ENCODE data around the gene ETV6.

The ETV6 gene

DNA sequence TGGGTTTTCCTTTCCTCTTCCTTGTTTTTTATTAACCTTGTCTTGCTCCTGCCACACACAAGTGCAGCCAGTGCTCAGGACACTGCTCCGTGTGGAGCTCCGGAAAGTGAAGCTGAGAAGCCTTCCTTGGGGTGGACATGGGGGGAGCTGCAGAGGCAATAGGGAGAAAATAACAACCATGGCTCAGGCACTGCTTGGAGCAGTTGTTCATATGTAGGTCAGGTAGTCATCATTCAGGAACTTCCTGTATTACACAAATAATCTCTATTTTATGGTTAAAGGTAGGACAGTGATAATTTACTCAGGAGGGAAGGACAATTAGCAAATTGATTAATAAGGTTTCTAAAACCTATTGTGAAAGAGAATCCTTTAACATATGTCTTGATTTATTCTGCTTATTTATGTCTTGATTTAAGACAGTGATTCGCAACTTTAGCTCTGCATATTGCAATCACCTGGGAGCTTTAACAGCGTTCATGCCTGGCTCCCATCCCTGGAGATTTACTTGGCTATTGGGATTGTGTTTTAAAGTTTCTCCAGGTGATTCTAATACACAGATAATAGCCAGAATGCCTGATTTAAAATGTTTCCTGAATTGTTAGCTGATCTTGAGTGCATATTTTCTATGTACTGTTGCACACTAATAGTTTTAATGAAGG is 92.1 kb downstream of the ETV6 start:
- Mint-ChIP-seq H3K9me3 (no peaks in the 10 kb centered on the region), H3K36me3 (peaks cover 1% of the 10 kb centered on the region), H3K4me1 (peaks cover 73% of the 10 kb centered on the region), H3K27ac (no peak overlapping the region), H3K27me3 (no peaks in the 10 kb centered on the region), H3K4me3 (no peak overlapping the region)

DNA sequence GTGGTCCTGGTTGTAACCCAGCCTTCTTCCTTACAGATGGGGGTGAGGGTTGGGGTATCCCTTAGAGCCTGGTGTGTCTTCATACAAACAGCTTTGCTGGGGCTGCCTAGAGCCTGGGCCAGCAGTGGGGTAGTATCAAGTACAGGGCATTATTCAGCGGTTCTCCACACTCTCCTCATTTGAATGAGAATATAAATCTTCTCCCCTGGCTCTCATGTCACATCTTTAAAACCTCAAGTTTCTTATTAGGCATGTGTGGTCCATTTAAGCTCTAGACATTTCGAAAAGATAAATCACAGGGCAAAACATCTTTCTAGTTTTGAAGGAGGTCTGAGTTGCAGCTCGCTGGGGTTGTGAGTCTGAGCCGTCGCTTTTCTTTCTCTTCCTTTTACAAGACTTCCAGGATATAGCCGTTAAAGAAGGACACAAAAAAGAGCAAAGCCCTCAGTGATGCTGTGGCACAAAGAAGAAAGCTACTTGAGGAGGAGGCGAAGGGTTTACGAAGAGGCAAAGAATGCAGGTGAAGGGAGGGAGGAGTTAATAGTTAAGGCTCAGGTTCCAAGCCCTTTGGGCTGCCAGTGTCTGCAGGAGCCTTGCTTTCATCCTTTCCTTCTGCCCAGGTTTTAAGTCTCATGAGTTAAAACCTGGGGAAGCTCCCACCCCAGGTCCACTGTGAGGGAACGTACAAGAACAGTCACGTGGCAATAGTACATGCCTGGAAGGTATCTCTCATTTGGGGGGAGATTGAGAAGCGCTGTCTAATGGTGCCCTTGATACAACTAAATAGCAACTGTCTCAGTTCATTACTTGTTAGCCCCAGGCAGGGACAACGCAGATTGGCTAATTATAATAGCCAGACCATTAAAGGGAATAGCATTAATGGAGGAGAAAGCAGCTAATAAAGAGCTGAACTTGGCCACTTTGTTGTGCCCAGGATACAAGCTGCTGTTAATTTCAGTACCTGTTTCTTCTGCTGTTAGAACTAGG is 94.2 kb downstream of the ETV6 start:
- Mint-ChIP-seq H3K27me3 (no peaks in the 10 kb centered on the region), H3K27ac (no peak overlapping the region), H3K36me3 (peaks cover 7% of the 10 kb centered on the region), H3K9me3 (no peaks in the 10 kb centered on the region), H3K4me3 (no peak overlapping the region), H3K4me1 (peaks cover 63% of the 10 kb centered on the region)

DNA sequence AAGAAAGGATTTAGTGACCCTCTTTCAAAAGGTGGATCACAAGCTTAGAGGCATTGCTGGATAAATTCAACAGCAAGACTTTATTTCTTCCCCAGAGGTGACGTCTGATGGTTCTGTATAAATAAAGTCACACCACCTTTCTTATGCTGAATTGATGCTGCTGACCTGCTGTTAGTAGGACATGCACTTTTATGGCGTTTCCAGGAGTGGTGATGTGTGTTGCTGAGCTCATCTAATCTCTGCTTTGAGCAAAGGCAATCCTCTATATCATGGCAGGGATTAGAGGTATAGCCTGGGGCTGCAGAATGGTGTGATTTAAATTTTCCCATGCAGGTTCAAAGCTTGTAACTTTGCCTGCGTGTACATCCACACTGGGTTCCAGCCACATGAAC is 94.9 kb downstream of the ETV6 start:
- no peaks in the 10 kb centered on the region for H3K9me3 Mint-ChIP-seq
- H3K27me3 Mint-ChIP-seq, result no peaks in the 10 kb centered on the region
- no peak overlapping the region for H3K4me3 Mint-ChIP-seq
- no peak overlapping the region for H3K27ac Mint-ChIP-seq
- peaks cover 61% of the 10 kb centered on the region for H3K4me1 Mint-ChIP-seq
- peaks cover 7% of the 10 kb centered on the region for H3K36me3 Mint-ChIP-seq

DNA sequence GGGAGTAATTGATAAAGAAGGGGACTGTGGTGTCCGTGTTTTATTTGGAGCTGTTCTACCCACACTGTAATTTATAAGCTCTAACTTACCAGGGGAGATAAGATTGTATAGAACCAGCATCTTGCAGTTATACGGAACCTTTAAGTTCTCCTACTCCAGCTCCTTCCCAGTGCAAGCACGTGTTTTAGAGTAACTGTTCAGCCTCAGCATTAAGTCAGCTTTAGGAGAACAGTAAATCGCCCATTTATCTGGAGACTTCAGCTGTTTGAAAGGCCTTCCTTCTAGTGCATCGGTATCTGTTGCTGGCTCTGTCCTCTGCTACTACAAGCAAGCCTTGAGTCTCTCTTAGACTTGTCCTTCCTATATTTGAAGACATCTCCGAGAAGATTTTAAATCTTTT is 95.6 kb downstream of the ETV6 start:
- H3K4me3 Mint-ChIP-seq, result no peak overlapping the region
- H3K4me1 Mint-ChIP-seq, result peaks cover 67% of the 10 kb centered on the region
- H3K27me3 Mint-ChIP-seq, result no peaks in the 10 kb centered on the region
- no peak overlapping the region for H3K27ac Mint-ChIP-seq
- H3K36me3 Mint-ChIP-seq, result peaks cover 10% of the 10 kb centered on the region
- H3K9me3 Mint-ChIP-seq, result no peaks in the 10 kb centered on the region

DNA sequence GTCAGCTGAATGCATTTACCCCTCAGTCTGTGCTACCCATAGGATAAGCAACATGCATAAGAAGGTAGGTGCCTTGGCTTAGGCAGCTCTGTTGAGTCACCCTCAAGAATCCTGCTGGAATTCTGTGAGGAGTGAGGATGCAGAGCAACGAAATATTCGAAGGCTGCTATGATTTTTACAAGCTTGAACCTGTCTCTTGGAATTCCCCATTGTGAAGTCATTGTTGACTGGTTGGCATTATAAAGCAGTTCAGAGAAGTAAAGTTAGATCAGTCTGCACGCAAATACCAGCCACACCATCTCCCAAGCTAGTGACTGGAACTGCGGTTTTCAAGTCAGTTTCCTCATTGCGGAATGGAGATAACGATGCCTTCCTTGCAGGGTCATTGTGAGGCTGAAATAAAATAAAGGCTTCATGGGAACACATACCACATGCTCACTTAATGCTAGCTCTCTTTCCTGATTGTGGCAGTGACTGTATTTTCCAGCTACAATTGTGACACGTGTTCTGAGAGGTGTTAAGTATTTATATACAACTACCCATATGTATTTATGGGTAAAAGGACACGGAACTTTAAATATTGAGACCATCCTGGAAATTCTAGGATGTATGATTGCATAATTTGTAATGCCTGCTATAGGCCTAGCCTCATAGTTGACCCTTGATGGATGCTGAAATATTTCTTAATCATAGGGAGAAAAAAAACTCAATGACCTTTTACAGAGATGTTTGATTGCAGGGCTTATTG is 96.7 kb downstream of the ETV6 start:
- Mint-ChIP-seq H3K36me3 (peaks cover 10% of the 10 kb centered on the region), H3K27ac (no peak overlapping the region), H3K9me3 (no peaks in the 10 kb centered on the region), H3K4me1 (peaks cover 62% of the 10 kb centered on the region), H3K4me3 (no peak overlapping the region), H3K27me3 (no peaks in the 10 kb centered on the region)

DNA sequence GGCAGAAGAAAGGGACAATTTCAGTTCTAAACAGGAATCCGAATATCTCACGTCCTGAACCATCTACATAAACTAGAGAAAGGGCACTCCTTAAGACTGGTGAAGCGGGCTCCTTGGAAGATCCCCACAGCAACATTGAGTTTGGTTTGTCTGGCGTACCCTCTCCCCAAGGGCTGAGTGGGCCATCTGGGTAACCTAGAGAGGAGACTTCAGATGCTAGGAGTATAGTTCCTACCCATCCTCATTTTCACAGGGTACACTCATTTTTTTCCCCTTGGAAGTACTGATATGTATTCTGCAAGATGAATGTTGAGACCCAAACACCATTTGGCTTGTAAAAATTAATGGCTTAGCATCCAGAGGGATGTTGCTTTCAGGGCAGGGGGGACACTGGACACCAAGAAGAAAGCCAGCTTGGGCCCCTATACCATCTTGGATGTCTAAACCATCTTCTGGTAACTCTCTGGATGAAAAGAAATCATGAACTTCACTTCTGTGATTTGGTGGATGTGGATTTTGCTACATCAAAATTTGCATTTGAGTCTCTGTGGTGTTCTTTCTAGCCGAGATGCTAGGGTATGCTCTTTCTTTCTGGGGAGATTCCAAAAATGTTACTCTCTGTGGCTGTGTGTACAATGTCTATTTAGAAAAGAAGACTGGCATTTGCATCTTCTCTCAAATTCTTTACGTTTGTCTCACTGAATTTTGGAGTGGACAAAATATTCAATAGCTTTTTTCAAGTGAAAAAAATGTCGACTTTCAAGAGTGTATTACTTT is 97.7 kb downstream of the ETV6 start:
- H3K27ac Mint-ChIP-seq, result no peak overlapping the region
- H3K27me3 Mint-ChIP-seq, result no peaks in the 10 kb centered on the region
- no peak overlapping the region for H3K4me3 Mint-ChIP-seq
- peaks cover 14% of the 10 kb centered on the region for H3K36me3 Mint-ChIP-seq
- no peaks in the 10 kb centered on the region for H3K9me3 Mint-ChIP-seq
- H3K4me1 Mint-ChIP-seq, result peaks cover 55% of the 10 kb centered on the region

DNA sequence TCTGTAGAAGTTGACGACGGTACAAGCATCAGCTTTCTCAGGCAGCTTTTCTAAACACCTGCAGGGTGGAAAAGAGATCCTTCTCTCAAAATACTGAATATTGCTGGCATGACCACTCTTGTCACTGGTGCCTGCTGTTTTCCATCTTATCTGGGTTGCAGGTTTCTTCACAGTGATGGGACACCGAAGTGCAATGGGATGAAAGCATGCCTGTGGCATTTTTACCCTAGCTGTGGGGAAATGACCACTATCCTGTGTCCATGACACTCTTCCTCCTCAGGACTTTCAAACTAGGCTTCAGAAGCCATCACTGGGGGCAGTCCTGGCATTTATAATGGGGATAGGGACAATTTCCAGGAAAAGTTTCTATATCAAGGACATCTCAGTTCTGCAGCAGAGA is 98.5 kb downstream of the ETV6 start:
- H3K36me3 Mint-ChIP-seq, result peaks cover 17% of the 10 kb centered on the region
- H3K27ac Mint-ChIP-seq, result no peak overlapping the region
- H3K27me3 Mint-ChIP-seq, result no peaks in the 10 kb centered on the region
- no peak overlapping the region for H3K4me3 Mint-ChIP-seq
- H3K9me3 Mint-ChIP-seq, result no peaks in the 10 kb centered on the region
- peaks cover 55% of the 10 kb centered on the region for H3K4me1 Mint-ChIP-seq

DNA sequence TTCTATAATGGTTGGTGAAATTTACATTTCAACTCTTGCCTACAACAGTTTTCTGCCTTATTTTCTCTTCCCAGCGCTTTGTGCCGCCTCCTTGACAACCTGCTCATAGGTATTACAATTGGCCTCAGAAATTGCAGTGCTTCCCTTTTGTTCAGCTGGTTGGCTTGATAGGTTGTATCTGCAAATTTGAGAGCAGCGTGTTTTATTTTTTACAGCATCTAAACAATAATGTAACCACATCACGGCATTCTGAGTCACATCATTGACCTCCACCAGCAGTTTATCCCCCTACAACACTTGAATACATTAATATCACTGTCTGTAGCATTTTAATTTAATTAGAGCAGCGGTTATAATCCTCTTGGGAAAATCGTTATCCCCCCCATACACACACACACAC is 99.4 kb downstream of the ETV6 start:
- Mint-ChIP-seq H3K4me3 (no peak overlapping the region), H3K4me1 (peaks cover 46% of the 10 kb centered on the region), H3K9me3 (no peaks in the 10 kb centered on the region), H3K27me3 (no peaks in the 10 kb centered on the region), H3K27ac (no peak overlapping the region), H3K36me3 (peaks cover 23% of the 10 kb centered on the region)

DNA sequence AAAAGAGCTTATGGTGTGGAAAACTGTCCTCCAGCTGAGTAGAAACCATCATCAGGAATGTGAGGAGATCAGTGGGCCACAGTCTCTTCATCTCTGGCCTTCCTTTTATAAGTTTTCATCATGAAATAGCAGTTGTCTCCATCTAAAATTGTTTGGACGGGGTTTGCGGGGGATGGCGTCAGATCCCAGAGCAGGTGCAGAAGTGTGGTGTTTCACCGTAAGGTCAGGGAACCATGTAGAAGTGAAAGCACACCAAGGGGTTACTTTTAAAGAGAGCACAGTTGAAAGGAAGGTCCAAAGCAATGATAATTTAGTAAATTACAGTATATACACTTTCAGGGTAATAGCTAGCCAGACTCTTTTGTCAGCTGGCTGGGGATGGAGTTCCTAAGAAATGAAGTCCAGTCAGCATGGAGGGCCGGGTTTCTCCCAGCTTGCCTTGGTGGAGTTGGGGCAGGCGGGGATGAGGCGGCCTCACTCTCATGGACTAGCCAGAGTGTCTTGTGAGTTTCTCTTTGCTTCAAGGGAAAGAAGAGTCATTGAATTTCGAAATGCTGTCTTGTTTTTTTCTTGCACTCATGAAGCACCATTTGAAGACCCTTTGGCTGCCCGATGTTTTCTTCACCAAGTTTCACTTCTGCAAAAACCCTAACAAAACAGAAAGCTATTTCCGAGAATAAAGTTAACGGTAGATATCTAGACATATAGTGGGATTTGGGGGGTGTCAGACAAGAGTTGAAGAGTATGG is 100.6 kb downstream of the ETV6 start:
- peaks cover 36% of the 10 kb centered on the region for H3K4me1 Mint-ChIP-seq
- H3K27ac Mint-ChIP-seq, result no peak overlapping the region
- H3K36me3 Mint-ChIP-seq, result peaks cover 25% of the 10 kb centered on the region
- H3K27me3 Mint-ChIP-seq, result no peaks in the 10 kb centered on the region
- no peaks in the 10 kb centered on the region for H3K9me3 Mint-ChIP-seq
- H3K4me3 Mint-ChIP-seq, result no peak overlapping the region

DNA sequence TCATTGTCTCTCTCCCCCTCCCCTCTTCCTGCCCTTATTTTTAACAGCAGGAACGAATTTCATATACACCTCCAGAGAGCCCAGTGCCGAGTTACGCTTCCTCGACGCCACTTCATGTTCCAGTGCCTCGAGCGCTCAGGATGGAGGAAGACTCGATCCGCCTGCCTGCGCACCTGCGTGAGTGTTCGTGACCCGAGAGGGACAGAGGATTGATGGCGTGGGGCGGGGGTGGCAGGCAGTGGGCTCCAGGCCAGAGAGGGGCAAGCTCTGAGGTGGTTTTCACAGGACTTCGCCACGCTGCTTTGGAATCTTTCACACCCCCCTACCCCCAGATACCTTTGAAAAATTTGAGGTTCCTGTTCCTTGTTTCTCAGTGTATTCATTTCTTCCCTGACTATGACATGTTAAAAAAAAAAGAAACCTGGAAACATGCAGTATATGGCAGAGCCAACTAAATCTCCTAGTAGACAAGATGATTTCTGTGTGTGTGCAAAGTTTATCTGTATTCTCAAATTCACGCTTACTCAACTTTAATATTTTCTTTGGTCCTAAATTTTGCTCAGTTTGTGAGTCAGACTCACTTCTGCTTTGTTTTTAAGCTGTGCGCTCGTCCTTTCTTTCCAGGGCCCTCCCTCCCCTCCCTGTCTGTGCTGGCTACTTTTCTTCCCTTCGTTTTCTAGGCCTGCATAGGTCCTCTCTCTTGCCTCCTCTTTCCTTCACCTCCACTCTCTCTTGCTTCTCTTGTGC is 103.1 kb downstream of the ETV6 start:
- H3K4me3 Mint-ChIP-seq, result no peak overlapping the region
- peak overlapping the region; percentile 60 for H3K27ac Mint-ChIP-seq
- no peaks in the 10 kb centered on the region for H3K9me3 Mint-ChIP-seq
- no peaks in the 10 kb centered on the region for H3K27me3 Mint-ChIP-seq
- H3K36me3 Mint-ChIP-seq, result peaks cover 23% of the 10 kb centered on the region
- H3K4me1 Mint-ChIP-seq, result peaks cover 15% of the 10 kb centered on the region

DNA sequence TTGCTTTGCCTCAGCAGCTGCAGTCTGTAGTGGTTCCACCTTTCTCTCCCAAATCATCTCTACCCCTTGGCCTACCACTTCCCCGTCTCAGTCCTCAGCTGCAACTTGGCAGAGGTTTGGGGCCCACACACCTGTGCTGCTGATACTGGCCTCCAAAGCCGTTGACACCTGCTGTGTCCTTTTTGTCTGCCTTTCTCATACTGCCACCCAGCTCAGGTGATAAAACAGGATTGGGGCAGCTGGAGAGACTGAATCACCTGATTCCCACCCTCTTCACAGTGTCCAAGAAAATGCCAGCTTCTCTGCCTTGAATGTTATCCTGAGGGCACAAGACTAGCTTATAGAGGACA is 103.7 kb downstream of the ETV6 start:
- H3K36me3 Mint-ChIP-seq, result peaks cover 22% of the 10 kb centered on the region
- H3K4me1 Mint-ChIP-seq, result peaks cover 14% of the 10 kb centered on the region
- no peaks in the 10 kb centered on the region for H3K27me3 Mint-ChIP-seq
- no peaks in the 10 kb centered on the region for H3K9me3 Mint-ChIP-seq
- H3K4me3 Mint-ChIP-seq, result no peak overlapping the region
- H3K27ac Mint-ChIP-seq, result peak overlapping the region; percentile 60

DNA sequence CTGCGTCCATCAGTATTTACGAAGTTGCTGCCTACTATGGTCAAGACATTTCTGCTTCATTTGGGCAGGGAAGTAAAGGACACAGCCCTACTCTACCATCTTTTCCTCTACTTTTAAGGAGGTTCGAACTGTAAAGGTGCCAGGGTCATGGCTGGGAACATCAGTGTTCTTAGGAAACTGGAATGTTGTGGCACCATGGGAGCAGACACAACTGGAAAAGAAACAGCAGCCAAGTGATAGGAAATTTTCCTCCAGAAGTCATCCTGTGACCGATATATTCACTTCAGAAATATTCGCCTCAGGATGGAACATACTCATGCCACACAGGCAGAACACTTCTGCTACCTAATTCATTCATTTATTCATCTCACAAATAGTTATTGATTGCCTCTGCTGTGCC is 104.4 kb downstream of the ETV6 start:
- peaks cover 22% of the 10 kb centered on the region for H3K36me3 Mint-ChIP-seq
- peaks cover 20% of the 10 kb centered on the region for H3K4me1 Mint-ChIP-seq
- H3K4me3 Mint-ChIP-seq, result no peak overlapping the region
- H3K27me3 Mint-ChIP-seq, result no peaks in the 10 kb centered on the region
- no peak overlapping the region for H3K27ac Mint-ChIP-seq
- no peaks in the 10 kb centered on the region for H3K9me3 Mint-ChIP-seq

DNA sequence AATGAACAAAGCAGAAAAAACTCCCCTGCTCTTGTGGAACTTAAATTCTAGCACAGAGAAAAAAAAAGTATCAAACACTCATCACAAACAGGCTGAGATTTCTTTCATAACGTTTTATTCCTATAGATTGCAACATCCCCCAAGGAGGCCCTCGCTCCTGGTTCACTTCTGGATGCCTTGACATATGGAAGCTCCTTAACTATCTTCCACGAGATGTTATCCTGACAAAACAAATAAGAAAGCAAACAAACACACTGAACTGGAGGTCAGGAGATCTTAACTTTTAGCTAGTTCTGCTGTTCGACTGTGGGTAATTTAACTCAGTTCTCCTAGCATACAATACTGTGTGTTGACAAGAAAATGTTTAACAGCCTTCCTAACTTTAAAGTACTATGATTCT is 104.8 kb downstream of the ETV6 start:
- no peaks in the 10 kb centered on the region for H3K27me3 Mint-ChIP-seq
- peaks cover 22% of the 10 kb centered on the region for H3K36me3 Mint-ChIP-seq
- H3K4me1 Mint-ChIP-seq, result peaks cover 19% of the 10 kb centered on the region
- no peak overlapping the region for H3K4me3 Mint-ChIP-seq
- no peak overlapping the region for H3K27ac Mint-ChIP-seq
- no peaks in the 10 kb centered on the region for H3K9me3 Mint-ChIP-seq

DNA sequence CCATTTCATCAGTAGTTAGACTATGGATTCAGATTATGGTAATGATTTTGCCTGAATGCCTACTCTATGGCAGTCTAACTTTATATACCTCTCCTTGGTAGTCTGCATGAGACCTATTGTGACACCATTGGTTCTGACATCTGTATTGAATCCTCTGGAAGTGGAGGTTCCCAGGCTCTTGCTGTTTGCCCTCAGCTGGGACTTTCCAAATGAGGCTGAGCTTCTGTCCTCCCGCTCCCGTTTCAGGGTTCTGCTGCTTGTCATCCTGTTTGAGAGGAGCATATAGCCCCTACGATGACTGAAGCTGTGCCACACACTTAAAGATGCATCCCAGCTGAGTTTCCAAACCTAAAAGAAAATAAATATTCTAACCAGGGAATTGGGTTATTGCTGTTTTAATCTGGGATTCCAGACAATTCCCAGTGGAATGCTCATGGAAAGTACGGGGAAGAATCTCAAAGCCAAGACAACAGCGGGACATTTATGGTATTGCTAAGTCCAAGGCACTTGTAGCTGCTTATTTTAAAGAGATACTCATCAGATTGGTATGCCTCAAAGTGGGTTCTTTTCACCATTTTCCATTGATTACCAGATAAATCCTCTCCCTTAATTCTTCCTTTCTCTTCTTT is 105.9 kb downstream of the ETV6 start:
- Mint-ChIP-seq H3K9me3 (no peaks in the 10 kb centered on the region), H3K4me1 (peaks cover 11% of the 10 kb centered on the region), H3K4me3 (no peak overlapping the region), H3K36me3 (peaks cover 25% of the 10 kb centered on the region), H3K27me3 (no peaks in the 10 kb centered on the region), H3K27ac (no peak overlapping the region)

Data from activated naive CD4-positive, alpha-beta T cell treated with anti-CD3 and anti-CD28 coated beads, Interleukin-2, amount 50 U/mL, for 24 hours (primary cell).